Measurements from ENCODE around the gene ST6GALNAC4. TPM values are rescaled to one million over a fixed set of nuclear protein-coding genes. Genes with fewer than 3 reads are reported as not detected.

The ST6GALNAC4 gene
- total and polyA plus RNA-seq, 4 donors = 24.6 to 96.2 (median 55.0) TPM

DNA sequence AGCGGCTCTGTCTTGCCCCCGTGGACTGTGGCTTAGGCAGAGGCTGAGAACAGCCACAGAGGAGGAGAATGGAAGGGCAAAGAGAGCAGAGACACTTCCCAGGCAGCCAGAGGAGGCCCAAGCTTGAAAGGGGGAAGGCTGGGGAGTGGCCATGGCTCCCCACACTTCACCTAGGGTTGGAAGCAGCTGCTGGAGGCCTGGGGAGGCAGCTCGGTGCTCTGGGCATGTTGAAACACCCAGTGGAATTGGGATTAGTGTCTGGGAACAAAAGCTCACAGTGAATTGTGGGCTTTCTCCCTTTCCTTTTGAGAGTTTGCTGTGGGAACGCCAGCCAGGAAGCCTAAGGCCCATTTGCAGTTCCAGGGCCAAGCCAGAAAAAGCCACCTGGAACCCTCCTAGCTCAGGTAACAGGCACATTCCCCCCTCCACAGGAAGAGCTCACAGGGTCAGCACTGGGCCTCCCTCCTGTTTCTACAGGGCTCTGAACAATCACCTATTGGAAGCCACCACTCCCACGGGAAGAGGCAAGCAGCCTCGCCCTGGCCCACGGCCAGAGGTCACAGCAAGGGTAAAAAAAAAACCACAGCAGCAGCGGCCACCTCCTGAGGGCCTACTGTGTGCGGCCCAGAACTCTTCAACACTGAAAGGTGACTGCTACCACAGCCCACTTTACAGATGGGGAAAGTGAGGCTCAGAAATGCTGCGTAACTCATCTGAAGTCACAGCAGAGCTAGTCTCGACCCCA, 43.7 kb upstream of the ST6GALNAC4 start:
- peak overlapping the region; percentile 38 to 71 for H3K27ac ChIP-seq (ENCODE audit: low read depth in 1 of 2, low read length in 1 of 2)
- TF ChIP-seq, protein P1, sequence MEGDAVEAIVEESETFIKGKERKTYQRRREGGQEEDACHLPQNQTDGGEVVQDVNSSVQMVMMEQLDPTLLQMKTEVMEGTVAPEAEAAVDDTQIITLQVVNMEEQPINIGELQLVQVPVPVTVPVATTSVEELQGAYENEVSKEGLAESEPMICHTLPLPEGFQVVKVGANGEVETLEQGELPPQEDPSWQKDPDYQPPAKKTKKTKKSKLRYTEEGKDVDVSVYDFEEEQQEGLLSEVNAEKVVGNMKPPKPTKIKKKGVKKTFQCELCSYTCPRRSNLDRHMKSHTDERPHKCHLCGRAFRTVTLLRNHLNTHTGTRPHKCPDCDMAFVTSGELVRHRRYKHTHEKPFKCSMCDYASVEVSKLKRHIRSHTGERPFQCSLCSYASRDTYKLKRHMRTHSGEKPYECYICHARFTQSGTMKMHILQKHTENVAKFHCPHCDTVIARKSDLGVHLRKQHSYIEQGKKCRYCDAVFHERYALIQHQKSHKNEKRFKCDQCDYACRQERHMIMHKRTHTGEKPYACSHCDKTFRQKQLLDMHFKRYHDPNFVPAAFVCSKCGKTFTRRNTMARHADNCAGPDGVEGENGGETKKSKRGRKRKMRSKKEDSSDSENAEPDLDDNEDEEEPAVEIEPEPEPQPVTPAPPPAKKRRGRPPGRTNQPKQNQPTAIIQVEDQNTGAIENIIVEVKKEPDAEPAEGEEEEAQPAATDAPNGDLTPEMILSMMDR (IDR thresholded peaks at IDR 0.05; ENCODE audit: control extremely low read depth, extremely low read depth) = no peak
- WGBS, 2 donors = 57 to 72% methylated on average over 11 of the region's 11 CpGs
- peak overlapping the region in 1 of 2 donors; percentile 11 for H3K9ac ChIP-seq (ENCODE audit: insufficient read depth in 1 of 2, low read length in 2 of 2)
- no peak for ATAC-seq (ENCODE audit: insufficient read depth, low FRiP score)
- no peaks in the 10 kb centered on the region for H3K9me3 ChIP-seq (ENCODE audit: control insufficient read depth in 4 of 4, insufficient read depth in 3 of 4, low read length in 3 of 4)
- peaks cover 6 to 33% (median 13%) of the 10 kb centered on the region in 5 donors for H3K4me1 ChIP-seq (ENCODE audit: control insufficient read depth in 5 of 5, insufficient read depth in 5 of 5, low read length in 5 of 5)
- H3K27me3 ChIP-seq (ENCODE audit: control insufficient read depth in 3 of 3, insufficient read depth in 3 of 3, low read length in 2 of 3) = no peaks in the 10 kb centered on the region
- H3K4me3 ChIP-seq = no peak overlapping the region
- no peak for DNase-seq
- no peaks in the 10 kb centered on the region for H3K36me3 ChIP-seq (ENCODE audit: control insufficient read depth in 4 of 4, insufficient read depth in 4 of 4, low read length in 4 of 4)

DNA sequence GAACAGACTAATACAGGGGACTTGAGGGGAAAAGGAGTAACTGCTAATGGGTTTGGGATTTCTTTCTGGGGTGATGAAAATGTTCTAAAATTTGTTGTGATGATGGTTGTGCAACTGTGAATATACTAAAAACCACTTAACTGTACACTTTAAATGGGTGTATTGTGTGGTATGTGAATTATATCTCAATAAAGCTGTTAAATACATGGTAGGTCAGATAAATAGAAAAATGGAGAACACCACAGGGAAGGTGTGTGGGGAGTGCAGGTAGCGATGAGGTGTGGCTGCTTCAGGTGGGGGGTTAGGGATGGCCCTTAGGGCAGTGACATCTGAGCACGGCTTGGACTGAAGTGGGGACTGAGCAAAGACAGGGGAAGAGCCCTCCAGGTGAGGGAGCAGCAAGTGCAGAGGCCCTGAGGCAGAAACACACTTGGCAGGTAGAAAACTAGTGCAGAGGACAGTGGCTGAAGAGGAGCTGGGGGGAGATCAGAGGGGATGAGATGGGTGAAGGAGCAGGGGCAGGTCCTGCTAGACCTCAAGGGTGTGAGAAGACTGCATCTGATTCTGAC, 43.1 kb upstream of the ST6GALNAC4 start:
- H3K4me1 ChIP-seq (ENCODE audit: control insufficient read depth in 5 of 5, insufficient read depth in 5 of 5, low read length in 5 of 5) = peaks cover 3 to 27% (median 7%) of the 10 kb centered on the region in 5 donors
- no peaks in the 10 kb centered on the region for H3K9me3 ChIP-seq (ENCODE audit: control insufficient read depth in 4 of 4, insufficient read depth in 3 of 4, low read length in 3 of 4)
- H3K27ac ChIP-seq (ENCODE audit: low read depth in 1 of 2, low read length in 1 of 2) = peak overlapping the region; percentile 38 to 71
- TF ChIP-seq, protein P1 (IDR thresholded peaks at IDR 0.05; ENCODE audit: control extremely low read depth, extremely low read depth) = no peak
- DNase-seq = no peak
- no peaks in the 10 kb centered on the region for H3K36me3 ChIP-seq (ENCODE audit: control insufficient read depth in 4 of 4, insufficient read depth in 4 of 4, low read length in 4 of 4)
- no peaks in the 10 kb centered on the region for H3K27me3 ChIP-seq (ENCODE audit: control insufficient read depth in 3 of 3, insufficient read depth in 3 of 3, low read length in 2 of 3)
- H3K4me3 ChIP-seq = no peak overlapping the region
- 84 to 91% methylated on average over 2 of the region's 2 CpGs for WGBS, 2 donors
- peak overlapping the region in 1 of 2 donors; percentile 11 for H3K9ac ChIP-seq (ENCODE audit: insufficient read depth in 1 of 2, low read length in 2 of 2)
- no peak for ATAC-seq (ENCODE audit: insufficient read depth, low FRiP score)

DNA sequence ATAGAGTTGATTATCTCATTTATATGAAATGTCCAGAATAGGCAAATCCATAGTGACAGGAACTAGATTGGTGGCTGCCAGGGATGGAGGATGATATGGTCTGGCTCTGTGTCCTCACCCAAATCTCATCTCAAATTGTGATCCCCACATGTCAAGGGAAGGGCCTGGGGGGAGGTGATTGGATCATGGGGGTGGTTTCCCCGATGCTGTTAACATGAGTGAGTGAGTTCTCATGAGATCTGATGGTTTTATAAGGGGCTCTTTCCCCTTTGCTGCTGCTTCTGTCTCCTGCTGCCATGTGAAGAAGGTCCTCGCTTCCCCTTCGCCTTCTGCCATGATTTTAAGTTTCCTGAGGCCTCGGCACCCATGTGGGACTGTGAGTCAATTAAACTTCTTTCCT, 42.6 kb upstream of the ST6GALNAC4 start:
- no peak for ATAC-seq (ENCODE audit: insufficient read depth, low FRiP score)
- 90 to 98% methylated on average over 4 of the region's 4 CpGs for WGBS, 2 donors
- Histone ChIP-seq H3K9me3 (ENCODE audit: control insufficient read depth in 4 of 4, insufficient read depth in 3 of 4, low read length in 3 of 4) (no peaks in the 10 kb centered on the region), H3K27me3 (ENCODE audit: control insufficient read depth in 3 of 3, insufficient read depth in 3 of 3, low read length in 2 of 3) (no peaks in the 10 kb centered on the region), H3K9ac (ENCODE audit: insufficient read depth in 1 of 2, low read length in 2 of 2) (no peak overlapping the region), H3K4me1 (ENCODE audit: control insufficient read depth in 5 of 5, insufficient read depth in 5 of 5, low read length in 5 of 5) (peaks cover 3 to 24% (median 7%) of the 10 kb centered on the region in 5 donors), H3K4me3 (no peak overlapping the region), H3K27ac (ENCODE audit: low read depth in 1 of 2, low read length in 1 of 2) (no peak overlapping the region), H3K36me3 (ENCODE audit: control insufficient read depth in 4 of 4, insufficient read depth in 4 of 4, low read length in 4 of 4) (no peaks in the 10 kb centered on the region)
- TF ChIP-seq, protein P1 (IDR thresholded peaks at IDR 0.05; ENCODE audit: control extremely low read depth, extremely low read depth) = no peak
- no peak for DNase-seq

Measured in lung (tissue), 12 donors.